H9 (cell line): ENCODE data around the gene PHACTR1. TPM values are rescaled to one million over a fixed set of nuclear protein-coding genes. Genes with fewer than 3 reads are reported as not detected.

ENCODE experiments used
- DNase-seq: peaks from one replicate; pipeline ENCODE4 v3.0.0-alpha.2; 2017
- H2AFZ ChIP-seq: one replicate; pipeline ENCODE4 v1.6.1; 2013; ENCODE audit warnings: mild to moderate bottlenecking, low read length, control low read depth, moderate library complexity
- H2AK5ac ChIP-seq: 2 replicates; pipeline ENCODE4 v1.6.1; 2013; ENCODE audit warnings: low read length, control low read depth, mixed read lengths; ENCODE audit not compliant: insufficient read length
- H2BK120ac ChIP-seq: one replicate; pipeline ENCODE4 v1.6.1; 2013; ENCODE audit warnings: low read depth, mild to moderate bottlenecking, low read length, control low read depth, inconsistent platforms; ENCODE audit not compliant: poor library complexity, severe bottlenecking
- H2BK12ac ChIP-seq: 2 replicates; pipeline ENCODE4 v1.6.1; 2013; ENCODE audit warnings: low read length, control low read depth, mixed read lengths, low read depth; ENCODE audit not compliant: insufficient read length
- H2BK15ac ChIP-seq: 2 replicates; pipeline ENCODE4 v1.6.1; 2013; ENCODE audit warnings: low read depth, low read length, control low read depth
- H2BK20ac ChIP-seq: one replicate; pipeline ENCODE4 v1.6.1; 2013; ENCODE audit warnings: low read depth, mild to moderate bottlenecking, low read length, control low read depth, inconsistent platforms; ENCODE audit not compliant: poor library complexity, severe bottlenecking
- H2BK5ac ChIP-seq: 2 replicates; pipeline ENCODE4 v1.6.1; 2013; ENCODE audit warnings: low read length, control low read depth, mixed read lengths; ENCODE audit not compliant: insufficient read length
- H3K14ac ChIP-seq: 2 replicates; pipeline ENCODE4 v1.6.1; 2013; ENCODE audit warnings: low read length, control low read depth; ENCODE audit not compliant: insufficient read depth
- H3K18ac ChIP-seq: 2 replicates; pipeline ENCODE4 v1.6.1; 2013; ENCODE audit warnings: low read depth, mild to moderate bottlenecking, mixed read lengths, low read length, control low read depth; ENCODE audit not compliant: insufficient read length
- H3K23ac ChIP-seq: 2 replicates; pipeline ENCODE4 v1.6.1; 2013; ENCODE audit warnings: low read length, control low read depth, mixed read lengths, low read depth; ENCODE audit not compliant: insufficient read length
- H3K23me2 ChIP-seq: 2 replicates; pipeline ENCODE4 v1.6.1; 2013; ENCODE audit warnings: low read depth, mild to moderate bottlenecking, mixed read lengths, low read length, control low read depth; ENCODE audit not compliant: insufficient read length, poor library complexity, severe bottlenecking
- H3K27ac ChIP-seq: 2 replicates; pipeline ENCODE4 v1.5.1; 2013; ENCODE audit warnings: low read length, control low read depth, mixed read lengths, low read depth; ENCODE audit not compliant: insufficient read length
- H3K27me3 ChIP-seq: 2 replicates; pipeline ENCODE4 v1.6.1; 2013; ENCODE audit warnings: low read length, control low read depth, inconsistent platforms; ENCODE audit not compliant: insufficient read depth
- H3K4ac ChIP-seq: 2 replicates; pipeline ENCODE4 v1.6.1; 2013; ENCODE audit warnings: low read depth, mild to moderate bottlenecking, control low read depth, inconsistent platforms, low read length, moderate library complexity
- H3K4me1 ChIP-seq: 2 replicates; pipeline ENCODE4 v1.6.1; 2013; ENCODE audit warnings: low read length, control low read depth, inconsistent platforms; ENCODE audit not compliant: insufficient read depth
- H3K4me2 ChIP-seq: 2 replicates; pipeline ENCODE4 v1.6.1; 2013; ENCODE audit warnings: low read length, control low read depth, mixed read lengths; ENCODE audit not compliant: insufficient read length, insufficient read depth
- H3K56ac ChIP-seq: 2 replicates; pipeline ENCODE4 v1.6.1; 2013; ENCODE audit warnings: low read depth, mild to moderate bottlenecking, mixed read lengths, low read length, control low read depth; ENCODE audit not compliant: insufficient read length
- H3K79me1 ChIP-seq: 2 replicates; pipeline ENCODE4 v1.6.1; 2013; ENCODE audit warnings: low read depth, mild to moderate bottlenecking, moderate library complexity, low read length, control low read depth, inconsistent platforms; ENCODE audit not compliant: insufficient read depth, poor library complexity, severe bottlenecking
- H3K79me2 ChIP-seq: 2 replicates; pipeline ENCODE4 v1.6.1; 2013; ENCODE audit warnings: low read length, control low read depth, inconsistent platforms; ENCODE audit not compliant: insufficient read depth
- H3K9ac ChIP-seq: 2 replicates; pipeline ENCODE4 v1.6.1; 2013; ENCODE audit warnings: low read length, control low read depth, mixed read lengths; ENCODE audit not compliant: insufficient read length; ENCODE audit errors: extremely low read depth
- H3K9me3 ChIP-seq: one replicate; pipeline ENCODE4 v1.6.1; 2013; ENCODE audit warnings: low read depth, low read length, inconsistent platforms; ENCODE audit not compliant: control insufficient read depth
- H3T11ph ChIP-seq: one replicate; pipeline ENCODE4 v1.6.1; 2013; ENCODE audit warnings: mild to moderate bottlenecking, low read length, control low read depth, inconsistent platforms
- H4K20me1 ChIP-seq: one replicate; pipeline ENCODE4 v1.6.1; 2013; ENCODE audit not compliant: control insufficient read depth, insufficient read length, insufficient read depth
- H4K5ac ChIP-seq: 2 replicates; pipeline ENCODE4 v1.6.1; 2013; ENCODE audit warnings: low read depth, mild to moderate bottlenecking, mixed read lengths, low read length, control low read depth; ENCODE audit not compliant: insufficient read length
- H4K8ac ChIP-seq: replicated peaks from 2 replicates; pipeline ENCODE4 v1.6.1; 2013; ENCODE audit warnings: low read length, control low read depth, mixed read lengths, low read depth; ENCODE audit not compliant: insufficient read length
- H4K91ac ChIP-seq: 2 replicates; pipeline ENCODE4 v1.6.1; 2013; ENCODE audit warnings: low read depth, mild to moderate bottlenecking, moderate library complexity, mixed read lengths, low read length, control low read depth; ENCODE audit not compliant: insufficient read length
- H3K27ac Mint-ChIP-seq, 3 experiments: 2 replicates in 2 of 3; 3 replicates in 1 of 3; pipeline ENCODE4 v1.8.0; 2020 to 2021; ENCODE audit warnings: mixed read lengths in 3 of 3, mild to moderate bottlenecking in 1 of 3, moderate library complexity in 1 of 3
- H3K27me3 Mint-ChIP-seq: 2 replicates; pipeline ENCODE4 v1.8.0; 2021; ENCODE audit warnings: low read depth, mild to moderate bottlenecking, moderate library complexity, mixed read lengths
- H3K36me3 Mint-ChIP-seq, 3 experiments: 2 replicates in 2 of 3; 3 replicates in 1 of 3; pipeline ENCODE4 v1.8.0; 2020 to 2021; ENCODE audit warnings: low read depth in 3 of 3, mixed read lengths in 3 of 3; ENCODE audit not compliant: insufficient read depth in 1 of 3
- H3K4me1 Mint-ChIP-seq, 2 experiments: 2 replicates each; pipeline ENCODE4 v1.8.0; 2020; ENCODE audit warnings: mixed read lengths in 2 of 2
- H3K4me3 Mint-ChIP-seq, 2 experiments: 2 replicates in 1 of 2; 3 replicates in 1 of 2; pipeline ENCODE4 v1.8.0; 2020 to 2021; ENCODE audit warnings: mild to moderate bottlenecking in 2 of 2, mixed read lengths in 2 of 2, moderate library complexity in 1 of 2
- H3K9me3 Mint-ChIP-seq, 2 experiments: 2 replicates in 1 of 2; 3 replicates in 1 of 2; pipeline ENCODE4 v1.8.0; 2020; ENCODE audit warnings: mild to moderate bottlenecking in 2 of 2, mixed read lengths in 2 of 2, moderate library complexity in 1 of 2
- WGBS: extraction: QIAGEN DNeasy Blood & Tissue Kit; methylation state at CpG from one replicate; pipeline ENCODE4 v1.1.7; 2013; ENCODE audit warnings: missing lambda C conversion rate, low lambda C conversion rate, mixed read lengths; ENCODE audit not compliant: insufficient read length; ENCODE audit errors: extremely low coverage; 5-methylcytosine and 5-hydroxymethylcytosine counted together
- total RNA-seq: library from RNA; stranded (reverse); gene quantifications from 2 replicates; pipeline ENCODE4 v1.2.1, GENCODE V29; 2021
- TF ChIP-seq, protein P1 (sequence below): fragments of 200-600 bp; sonication (generic); conservative IDR thresholded peaks from 3 replicates; pipeline ENCODE4 v1.8.0; 2021; ENCODE audit warnings: antibody characterized with exemption, mild to moderate bottlenecking

Gene PHACTR1
- total RNA-seq, 1 experiment from 2014 or later, result 15.9 TPM

DNA sequence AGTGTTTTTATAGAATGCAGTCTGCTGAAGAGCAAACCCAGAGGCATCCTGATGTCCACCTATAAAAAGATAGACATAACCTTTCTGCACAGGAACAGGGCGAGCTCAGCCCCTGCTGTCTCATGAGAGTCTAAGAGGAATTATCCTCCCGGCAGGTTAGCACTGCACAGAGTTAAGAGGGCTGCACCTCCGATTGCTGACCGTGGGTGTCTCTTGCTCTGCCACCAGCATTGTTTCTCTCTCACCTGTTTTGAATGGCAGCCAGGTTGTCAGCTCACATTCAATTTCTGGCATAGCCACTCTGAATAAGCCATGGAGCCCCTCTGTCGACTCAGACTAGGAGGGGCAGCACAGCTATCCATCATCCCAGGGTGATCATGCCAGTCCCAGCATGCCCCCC is 211.2 kb downstream of the PHACTR1 start:
- Histone ChIP-seq H3K56ac (no peak overlapping the region), H3K23ac (no peak overlapping the region), H2AK5ac (no peak overlapping the region), H4K20me1 (no peaks in the 10 kb centered on the region), H3K14ac (no peak overlapping the region), H2BK12ac (no peak overlapping the region), H2AFZ (no peak overlapping the region), H3K79me2 (no peaks in the 10 kb centered on the region), H3K4me2 (no peak overlapping the region), H3K4me1 (peaks cover 2% of the 10 kb centered on the region; the same call in 1 of the 2 replicates), H3K27me3 (no peaks in the 10 kb centered on the region), H4K8ac (no peak overlapping the region), H3K9ac (no peak overlapping the region), H4K5ac (no peak overlapping the region), H3K23me2 (no peaks in the 10 kb centered on the region), H3K18ac (no peak overlapping the region), H3K4ac (no peak overlapping the region), H2BK20ac (no peak overlapping the region), H3T11ph (no peak overlapping the region), H2BK120ac (no peak overlapping the region), H3K79me1 (no peaks in the 10 kb centered on the region), H3K9me3 (no peaks in the 10 kb centered on the region), H4K91ac (no peak overlapping the region), H2BK5ac (no peak overlapping the region), H2BK15ac (no peak overlapping the region), H3K27ac (no peak overlapping the region)
- no peak overlapping the region for H3K4me3 Mint-ChIP-seq
- peaks cover 25 to 28% of the 10 kb centered on the region in 2 experiments for H3K4me1 Mint-ChIP-seq
- H3K27me3 Mint-ChIP-seq, result no peaks in the 10 kb centered on the region
- TF ChIP-seq, protein P1, sequence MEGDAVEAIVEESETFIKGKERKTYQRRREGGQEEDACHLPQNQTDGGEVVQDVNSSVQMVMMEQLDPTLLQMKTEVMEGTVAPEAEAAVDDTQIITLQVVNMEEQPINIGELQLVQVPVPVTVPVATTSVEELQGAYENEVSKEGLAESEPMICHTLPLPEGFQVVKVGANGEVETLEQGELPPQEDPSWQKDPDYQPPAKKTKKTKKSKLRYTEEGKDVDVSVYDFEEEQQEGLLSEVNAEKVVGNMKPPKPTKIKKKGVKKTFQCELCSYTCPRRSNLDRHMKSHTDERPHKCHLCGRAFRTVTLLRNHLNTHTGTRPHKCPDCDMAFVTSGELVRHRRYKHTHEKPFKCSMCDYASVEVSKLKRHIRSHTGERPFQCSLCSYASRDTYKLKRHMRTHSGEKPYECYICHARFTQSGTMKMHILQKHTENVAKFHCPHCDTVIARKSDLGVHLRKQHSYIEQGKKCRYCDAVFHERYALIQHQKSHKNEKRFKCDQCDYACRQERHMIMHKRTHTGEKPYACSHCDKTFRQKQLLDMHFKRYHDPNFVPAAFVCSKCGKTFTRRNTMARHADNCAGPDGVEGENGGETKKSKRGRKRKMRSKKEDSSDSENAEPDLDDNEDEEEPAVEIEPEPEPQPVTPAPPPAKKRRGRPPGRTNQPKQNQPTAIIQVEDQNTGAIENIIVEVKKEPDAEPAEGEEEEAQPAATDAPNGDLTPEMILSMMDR, result no peak
- no peaks in the 10 kb centered on the region; a peak in 1 of 7 replicates for H3K36me3 Mint-ChIP-seq
- no peaks in the 10 kb centered on the region for H3K9me3 Mint-ChIP-seq
- DNase-seq, result no peak
- no peak overlapping the region for H3K27ac Mint-ChIP-seq
- no CpG with 5 or more reads among the region's 5 CpGs for WGBS
